CD4-positive, alpha-beta T cell treated with Interleukin-2 at 100 ng/mL for 4 hours (primary cell): ENCODE results near the gene CXCL12.

Source experiments
- DNase-seq: peaks from one replicate; pipeline ENCODE4 v3.0.0-alpha.2; 2020; ENCODE audit warnings: low spot score

The CXCL12 gene

DNA sequence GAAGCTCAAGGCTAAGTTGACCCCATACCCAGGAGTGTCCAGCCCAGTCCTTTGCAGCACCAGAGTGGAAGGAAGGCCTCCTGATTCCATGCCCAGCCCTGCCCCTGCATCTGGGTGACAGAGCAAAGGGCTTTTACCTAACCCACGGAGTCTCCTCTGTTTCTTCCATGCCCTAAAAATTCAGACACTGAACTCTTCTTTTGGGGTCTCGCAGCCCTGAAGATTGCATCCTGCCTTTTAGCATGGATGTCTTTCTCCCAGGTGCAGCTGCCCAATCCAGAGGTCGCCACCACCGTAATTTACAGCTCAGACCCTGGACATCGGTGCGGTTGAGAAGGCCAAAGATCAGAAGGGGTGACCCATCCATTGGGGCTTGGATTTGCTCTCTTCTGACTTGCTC lies 50.8 kb downstream of the CXCL12 start:
- no peak for DNase-seq

DNA sequence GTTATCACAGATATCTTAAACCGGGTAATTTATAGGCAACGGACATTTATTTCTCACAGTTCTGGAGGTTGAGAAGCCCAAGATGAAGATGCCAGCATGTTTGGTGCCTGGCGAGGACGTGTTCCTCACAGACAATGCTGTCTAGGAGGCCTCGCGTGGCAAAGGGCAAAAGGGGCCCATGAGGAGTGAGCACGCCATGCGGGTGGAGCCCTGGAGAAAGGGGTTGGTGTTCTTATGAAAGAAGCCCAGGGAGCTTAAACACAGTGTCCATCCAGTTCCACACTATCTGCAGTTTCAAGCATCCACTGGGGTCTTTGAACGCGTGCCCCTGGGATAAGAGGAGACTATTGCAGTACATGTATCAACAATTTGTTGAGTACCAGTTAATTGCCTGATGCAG lies 51.4 kb downstream of the CXCL12 start:
- DNase-seq, result no peak

DNA sequence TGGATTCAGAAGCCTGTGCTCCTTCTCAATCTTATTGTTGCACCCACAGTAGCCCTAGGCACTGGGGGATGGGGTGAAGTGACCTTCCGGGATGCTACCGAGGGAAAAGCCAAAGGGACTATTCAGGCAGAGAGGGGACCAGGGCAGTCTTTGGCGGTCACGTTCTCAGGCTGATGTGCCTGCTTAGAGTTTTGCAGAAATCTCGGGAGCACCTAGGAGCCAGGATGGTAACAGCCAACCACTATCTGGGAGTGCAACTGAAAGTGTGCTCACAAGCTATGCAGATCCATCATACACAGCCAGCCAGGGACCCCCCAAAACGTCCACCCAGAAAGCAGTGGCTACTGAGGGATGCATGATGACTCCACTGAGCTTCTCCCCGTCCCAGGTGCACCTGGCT lies 52.4 kb downstream of the CXCL12 start:
- no peak for DNase-seq

DNA sequence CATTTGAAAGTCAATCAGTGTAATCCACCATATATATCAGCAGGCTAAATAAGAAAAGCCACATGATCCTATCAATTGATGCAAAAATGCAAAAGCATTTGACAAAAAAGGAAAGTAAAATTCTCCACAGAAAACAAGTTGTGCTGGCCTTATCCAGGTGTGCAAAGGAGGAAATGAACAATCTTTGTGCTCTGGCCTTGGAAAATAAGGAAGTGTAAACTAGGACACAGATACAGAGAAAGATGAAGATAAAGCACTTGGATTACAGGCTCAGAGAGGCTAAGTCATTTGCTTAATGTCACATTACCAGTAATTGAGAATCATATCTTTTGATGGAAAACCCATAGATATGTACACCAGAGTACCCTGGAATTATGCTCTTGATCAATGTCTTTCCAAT lies 54.5 kb downstream of the CXCL12 start:
- DNase-seq, result no peak

DNA sequence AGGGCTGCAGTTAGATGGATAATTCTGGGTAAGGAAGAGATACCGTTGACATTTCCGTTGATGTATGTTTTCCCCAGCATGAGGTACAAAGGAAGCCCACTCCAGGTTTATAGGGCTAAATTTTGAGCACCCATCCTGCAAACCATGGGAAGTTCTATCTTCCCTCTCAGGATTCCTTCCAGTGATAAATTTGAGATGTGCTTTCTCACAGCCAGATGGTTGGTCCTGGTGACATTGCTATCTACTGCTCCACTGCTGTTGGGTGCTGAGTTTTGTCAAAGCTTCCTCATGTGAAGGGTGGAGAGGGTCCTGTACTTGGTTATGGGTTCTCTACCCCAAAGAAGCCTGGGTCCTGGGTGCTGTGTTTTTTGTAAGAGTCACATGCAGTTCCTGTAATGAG lies 57.4 kb downstream of the CXCL12 start:
- DNase-seq, result no peak
